WTC11 (cell line): ENCODE data around the gene C5orf15.

Source experiments
- CTCF ChIP-seq: fragments of 200-600 bp; IDR thresholded peaks from 2 replicates; pipeline ENCODE4 v1.8.0; 2022; ENCODE audit warnings: antibody characterized with exemption
- JUN ChIP-seq: sonication (generic); formaldehyde crosslinking; IDR thresholded peaks from 2 replicates; pipeline ENCODE4 v1.8.0; 2023; ENCODE audit warnings: mild to moderate bottlenecking, missing genetic modification reagents
- NR3C1 ChIP-seq: sonication (generic); formaldehyde crosslinking; conservative IDR thresholded peaks from 2 replicates; pipeline ENCODE4 v1.8.1; 2023; ENCODE audit warnings: low read depth, mild to moderate bottlenecking, missing genetic modification reagents
- ZNF232 ChIP-seq: sonication (generic); formaldehyde crosslinking; IDR thresholded peaks from 2 replicates; pipeline ENCODE4 v1.8.0; 2022; ENCODE audit warnings: mild to moderate bottlenecking, missing genetic modification reagents

GRCh38 chr5:133938039-133938821 lies 30.2 kb downstream of the C5orf15 start:
- no peak for TF ChIP-seq CTCF
- TF ChIP-seq ZNF232: no peak
- TF ChIP-seq JUN (CRISPR knock-in tag): no peak
- no peak for TF ChIP-seq NR3C1 (CRISPR knock-in tag)
